Panc1 (cell line): ENCODE results near the gene ZNF135. TPM values are rescaled to one million over a fixed set of nuclear protein-coding genes. Genes with fewer than 3 reads are reported as not detected.

Source experiments
- ATAC-seq: fragments of 200-7000 bp; cut with Tn5 transposase; 2 replicates; pipeline ENCODE4 v1.9.1; 2020; ENCODE audit warnings: mild to moderate bottlenecking, moderate library complexity
- BruUV-seq: library from RNA; stranded (reverse); fragments of 400-500 nt; replicated peaks from 2 replicates; lab custom pipeline; 2021; lab: Mats Ljungman, UMichigan
- CTCF ChIA-PET: fragments of 300-600 bp; sonication (Branson Sonifier 250); formaldehyde crosslinking; loops from one replicate; lab custom pipeline; 2022; ENCODE audit warnings: antibody characterized with exemption; lab: Charles Lee
- POLR2A ChIA-PET: fragments of 300-600 bp; sonication (Branson Sonifier 250); formaldehyde crosslinking; loops from one replicate; lab custom pipeline; 2022; ENCODE audit warnings: antibody characterized with exemption; lab: Charles Lee
- DNase-seq: peaks from one replicate; pipeline ENCODE4 v3.0.0-alpha.2; 2010; ENCODE audit warnings: low read depth, low spot score
- H3K27ac ChIP-seq: 2 replicates; pipeline ENCODE4 v1.5.1; 2011; ENCODE audit warnings: mild to moderate bottlenecking, low read length, inconsistent platforms
- H3K27me3 ChIP-seq: fragments of 200-500 bp; sonication (Bioruptor generic); 2 replicates; pipeline ENCODE4 v1.6.0; 2014; ENCODE audit warnings: low read length, inconsistent platforms; ENCODE audit not compliant: control insufficient read depth, insufficient read depth
- H3K36me3 ChIP-seq: fragments of 200-500 bp; sonication (Bioruptor generic); 2 replicates; pipeline ENCODE4 v1.5.1; 2014; ENCODE audit warnings: inconsistent platforms, mild to moderate bottlenecking, low read length, moderate library complexity; ENCODE audit not compliant: control insufficient read depth, insufficient read depth
- H3K4me1 ChIP-seq: 2 replicates; pipeline ENCODE4 v1.5.1; 2011; ENCODE audit warnings: inconsistent platforms, mild to moderate bottlenecking, low read length, moderate library complexity; ENCODE audit not compliant: control insufficient read depth, insufficient read depth
- H3K4me3 ChIP-seq, 2 experiments: 2 replicates each; pipeline ENCODE4 v1.5.1; 2011 to 2012; ENCODE audit warnings: low read depth in 2 of 2, low read length in 2 of 2, mild to moderate bottlenecking in 2 of 2, inconsistent platforms in 1 of 2, moderate library complexity in 1 of 2
- H3K9me3 ChIP-seq: fragments of 200-500 bp; sonication (Bioruptor generic); 2 replicates; pipeline ENCODE4 v1.5.1; 2014; ENCODE audit warnings: low read depth, mild to moderate bottlenecking, inconsistent platforms, low read length, moderate library complexity; ENCODE audit not compliant: control insufficient read depth, insufficient read depth
- POLR2AphosphoS5 ChIP-seq: IDR thresholded peaks from 2 replicates; pipeline ENCODE4 v1.6.1; 2012; ENCODE audit warnings: mild to moderate bottlenecking, low read depth, low read length, moderate library complexity
- SIN3A ChIP-seq: IDR thresholded peaks from 2 replicates; pipeline ENCODE4 v1.6.1; 2012; ENCODE audit warnings: low read depth, mild to moderate bottlenecking, low read length, moderate library complexity, borderline replicate concordance; ENCODE audit not compliant: insufficient read depth
- TCF7L2 ChIP-seq: IDR thresholded peaks from 2 replicates; pipeline ENCODE4 v1.6.1; 2011; ENCODE audit warnings: mild to moderate bottlenecking, low read depth, low read length, inconsistent platforms
- in situ Hi-C: cut with HindIII; loops from 2 replicates; pipeline ENCODE4 v1.10.0; 2016; ENCODE audit warnings: low sequenced_read_pairs, low pct_unique_long_range_greater_than_20kb
- intact Hi-C: fragments of 100-400 bp; cut with micrococcal nuclease; formaldehyde crosslinking; loops from one replicate; pipeline ENCODE4 v1.10.0; 2022; ENCODE audit not compliant: unreplicated experiment
- total RNA-seq: library from RNA; stranded (reverse); gene quantifications from one replicate; pipeline ENCODE4 v1.2.1, GENCODE V29; 2021; ENCODE audit not compliant: unreplicated experiment
- TF ChIP-seq, protein P1 (sequence below), 2 experiments: IDR thresholded peaks; 2 replicates each; pipeline ENCODE4 v1.6.1; 2011 to 2012; ENCODE audit warnings: low read depth in 2 of 2, control low read depth in 1 of 2, low read length in 1 of 2, mild to moderate bottlenecking in 1 of 2, moderate library complexity in 1 of 2; ENCODE audit not compliant: insufficient read depth in 1 of 2
- TF ChIP-seq, protein P2 (sequence below): fragments of 450-650 bp; IDR thresholded peaks from 2 replicates; pipeline ENCODE4 v1.5.1; 2017; ENCODE audit warnings: mild to moderate bottlenecking

The ZNF135 gene
- total RNA-seq, 1 experiment from 2014 or later, result not detected

DNA sequence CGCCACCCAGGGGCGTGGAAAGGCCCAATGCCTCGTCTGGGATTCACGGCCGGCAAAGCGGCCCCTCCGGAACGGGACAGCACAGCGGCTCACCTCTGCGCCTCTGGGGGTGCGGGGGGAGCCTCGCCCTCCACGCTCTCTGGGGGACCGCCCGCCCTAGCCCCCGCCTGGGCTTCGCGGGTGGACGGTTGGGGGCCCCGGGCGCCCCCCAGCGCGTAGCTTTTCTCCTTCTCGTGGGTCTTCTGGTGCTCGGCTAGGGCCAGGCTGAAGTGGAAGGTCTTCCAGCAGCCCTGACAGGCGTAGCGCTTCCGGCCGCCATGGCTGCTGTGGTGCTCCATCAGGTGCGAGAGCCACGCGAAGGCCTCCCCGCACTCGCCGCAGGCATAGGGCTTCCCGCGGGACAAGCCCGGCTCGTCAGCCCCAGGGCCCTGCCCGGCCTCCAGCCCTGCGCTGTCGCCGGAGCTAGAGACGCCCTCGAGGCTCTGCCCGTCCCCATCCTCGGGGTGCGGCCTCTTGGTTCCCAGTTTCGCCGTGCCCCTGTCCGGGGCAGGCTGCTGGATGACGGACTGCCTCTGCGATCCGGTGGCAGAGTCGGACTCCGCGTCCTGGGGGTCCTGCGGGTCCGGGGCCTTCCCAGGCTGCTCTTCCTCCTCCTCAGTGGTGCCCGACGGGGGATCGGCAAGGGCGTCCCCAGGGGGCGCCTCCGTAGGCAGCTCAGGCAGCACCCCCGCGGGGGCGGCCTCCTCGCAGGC, 25.7 kb downstream of the ZNF135 start:
- intact Hi-C loops, result no loop called here
- no peaks in the 10 kb centered on the region for H3K27me3 ChIP-seq
- in situ Hi-C loops, result no loop called here
- ChIA-PET CTCF (no interaction called here), POLR2A (no interaction called here)
- H3K9me3 ChIP-seq, result peaks cover 10% of the 10 kb centered on the region; the same call in 1 of the 2 replicates
- ATAC-seq (no peak), DNase-seq (no peak)
- BruUV-seq, result no TSS peak
- no peak overlapping the region for H3K27ac ChIP-seq
- no peaks in the 10 kb centered on the region for H3K4me1 ChIP-seq
- no peak overlapping the region for H3K4me3 ChIP-seq
- TF ChIP-seq, protein P1, sequence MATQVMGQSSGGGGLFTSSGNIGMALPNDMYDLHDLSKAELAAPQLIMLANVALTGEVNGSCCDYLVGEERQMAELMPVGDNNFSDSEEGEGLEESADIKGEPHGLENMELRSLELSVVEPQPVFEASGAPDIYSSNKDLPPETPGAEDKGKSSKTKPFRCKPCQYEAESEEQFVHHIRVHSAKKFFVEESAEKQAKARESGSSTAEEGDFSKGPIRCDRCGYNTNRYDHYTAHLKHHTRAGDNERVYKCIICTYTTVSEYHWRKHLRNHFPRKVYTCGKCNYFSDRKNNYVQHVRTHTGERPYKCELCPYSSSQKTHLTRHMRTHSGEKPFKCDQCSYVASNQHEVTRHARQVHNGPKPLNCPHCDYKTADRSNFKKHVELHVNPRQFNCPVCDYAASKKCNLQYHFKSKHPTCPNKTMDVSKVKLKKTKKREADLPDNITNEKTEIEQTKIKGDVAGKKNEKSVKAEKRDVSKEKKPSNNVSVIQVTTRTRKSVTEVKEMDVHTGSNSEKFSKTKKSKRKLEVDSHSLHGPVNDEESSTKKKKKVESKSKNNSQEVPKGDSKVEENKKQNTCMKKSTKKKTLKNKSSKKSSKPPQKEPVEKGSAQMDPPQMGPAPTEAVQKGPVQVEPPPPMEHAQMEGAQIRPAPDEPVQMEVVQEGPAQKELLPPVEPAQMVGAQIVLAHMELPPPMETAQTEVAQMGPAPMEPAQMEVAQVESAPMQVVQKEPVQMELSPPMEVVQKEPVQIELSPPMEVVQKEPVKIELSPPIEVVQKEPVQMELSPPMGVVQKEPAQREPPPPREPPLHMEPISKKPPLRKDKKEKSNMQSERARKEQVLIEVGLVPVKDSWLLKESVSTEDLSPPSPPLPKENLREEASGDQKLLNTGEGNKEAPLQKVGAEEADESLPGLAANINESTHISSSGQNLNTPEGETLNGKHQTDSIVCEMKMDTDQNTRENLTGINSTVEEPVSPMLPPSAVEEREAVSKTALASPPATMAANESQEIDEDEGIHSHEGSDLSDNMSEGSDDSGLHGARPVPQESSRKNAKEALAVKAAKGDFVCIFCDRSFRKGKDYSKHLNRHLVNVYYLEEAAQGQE (IDR thresholded peaks at IDR 0.05; ENCODE audit: insufficient read depth in 1 of 2, low read depth in 2 of 2, low read length in 1 of 2), result no peak
- TF ChIP-seq, protein P2, sequence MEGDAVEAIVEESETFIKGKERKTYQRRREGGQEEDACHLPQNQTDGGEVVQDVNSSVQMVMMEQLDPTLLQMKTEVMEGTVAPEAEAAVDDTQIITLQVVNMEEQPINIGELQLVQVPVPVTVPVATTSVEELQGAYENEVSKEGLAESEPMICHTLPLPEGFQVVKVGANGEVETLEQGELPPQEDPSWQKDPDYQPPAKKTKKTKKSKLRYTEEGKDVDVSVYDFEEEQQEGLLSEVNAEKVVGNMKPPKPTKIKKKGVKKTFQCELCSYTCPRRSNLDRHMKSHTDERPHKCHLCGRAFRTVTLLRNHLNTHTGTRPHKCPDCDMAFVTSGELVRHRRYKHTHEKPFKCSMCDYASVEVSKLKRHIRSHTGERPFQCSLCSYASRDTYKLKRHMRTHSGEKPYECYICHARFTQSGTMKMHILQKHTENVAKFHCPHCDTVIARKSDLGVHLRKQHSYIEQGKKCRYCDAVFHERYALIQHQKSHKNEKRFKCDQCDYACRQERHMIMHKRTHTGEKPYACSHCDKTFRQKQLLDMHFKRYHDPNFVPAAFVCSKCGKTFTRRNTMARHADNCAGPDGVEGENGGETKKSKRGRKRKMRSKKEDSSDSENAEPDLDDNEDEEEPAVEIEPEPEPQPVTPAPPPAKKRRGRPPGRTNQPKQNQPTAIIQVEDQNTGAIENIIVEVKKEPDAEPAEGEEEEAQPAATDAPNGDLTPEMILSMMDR, result no peak
- no peak for TF ChIP-seq TCF7L2
- TF ChIP-seq POLR2AphosphoS5, result no peak
- no peak for TF ChIP-seq SIN3A
- no peaks in the 10 kb centered on the region for H3K36me3 ChIP-seq

DNA sequence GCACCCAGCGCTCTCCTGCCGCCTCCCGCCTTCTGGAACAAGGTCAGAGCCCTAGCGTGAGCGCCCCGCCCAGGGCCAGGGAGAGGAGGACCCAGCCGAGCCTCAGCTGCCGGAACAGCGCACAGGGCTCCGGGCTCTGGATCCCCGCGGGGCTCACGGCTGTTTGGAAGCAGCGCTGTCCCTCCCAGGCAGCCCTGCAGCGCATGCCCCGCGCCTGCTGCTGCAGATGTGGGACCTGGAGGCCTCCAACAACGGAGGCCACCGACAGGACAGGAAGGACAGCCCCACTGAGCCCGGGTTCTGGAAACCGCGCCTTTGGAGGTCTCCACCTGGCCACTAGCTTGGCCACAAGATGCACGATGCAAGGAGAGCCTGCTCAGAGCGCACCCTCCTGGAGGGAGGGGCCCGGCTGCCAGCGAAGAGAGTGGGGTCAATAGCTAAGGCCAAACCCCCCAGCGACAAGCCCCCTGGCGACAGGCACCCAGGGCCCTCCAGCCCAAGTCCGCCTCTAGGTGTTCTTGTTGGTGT, 26.3 kb downstream of the ZNF135 start:
- Histone ChIP-seq H3K4me1 (no peaks in the 10 kb centered on the region), H3K27me3 (no peaks in the 10 kb centered on the region), H3K36me3 (no peaks in the 10 kb centered on the region), H3K4me3 (no peak overlapping the region), H3K27ac (no peak overlapping the region), H3K9me3 (peaks cover 10% of the 10 kb centered on the region; the same call in 1 of the 2 replicates)
- CTCF ChIA-PET, result no interaction called here
- intact Hi-C loops (no loop called here), in situ Hi-C loops (no loop called here)
- ATAC-seq (no peak), DNase-seq (no peak)
- BruUV-seq, result no TSS peak
- TF ChIP-seq POLR2AphosphoS5 (no peak), TCF7L2 (no peak), SIN3A (no peak)
- POLR2A ChIA-PET, result no interaction called here
